Stimulated activated CD8-positive, alpha-beta memory T cell treated with anti-CD3 and anti-CD28 coated beads, Interleukin-12 subunit alpha, Interleukin-12 subunit beta, amount 100 ng/mL, for 4 hours (primary cell): ENCODE measurements around the gene CCDC136.

Experiments
- DNase-seq: peaks from one replicate; pipeline ENCODE4 v3.0.0-alpha.2; 2020; ENCODE audit warnings: low read depth

Gene CCDC136

DNA sequence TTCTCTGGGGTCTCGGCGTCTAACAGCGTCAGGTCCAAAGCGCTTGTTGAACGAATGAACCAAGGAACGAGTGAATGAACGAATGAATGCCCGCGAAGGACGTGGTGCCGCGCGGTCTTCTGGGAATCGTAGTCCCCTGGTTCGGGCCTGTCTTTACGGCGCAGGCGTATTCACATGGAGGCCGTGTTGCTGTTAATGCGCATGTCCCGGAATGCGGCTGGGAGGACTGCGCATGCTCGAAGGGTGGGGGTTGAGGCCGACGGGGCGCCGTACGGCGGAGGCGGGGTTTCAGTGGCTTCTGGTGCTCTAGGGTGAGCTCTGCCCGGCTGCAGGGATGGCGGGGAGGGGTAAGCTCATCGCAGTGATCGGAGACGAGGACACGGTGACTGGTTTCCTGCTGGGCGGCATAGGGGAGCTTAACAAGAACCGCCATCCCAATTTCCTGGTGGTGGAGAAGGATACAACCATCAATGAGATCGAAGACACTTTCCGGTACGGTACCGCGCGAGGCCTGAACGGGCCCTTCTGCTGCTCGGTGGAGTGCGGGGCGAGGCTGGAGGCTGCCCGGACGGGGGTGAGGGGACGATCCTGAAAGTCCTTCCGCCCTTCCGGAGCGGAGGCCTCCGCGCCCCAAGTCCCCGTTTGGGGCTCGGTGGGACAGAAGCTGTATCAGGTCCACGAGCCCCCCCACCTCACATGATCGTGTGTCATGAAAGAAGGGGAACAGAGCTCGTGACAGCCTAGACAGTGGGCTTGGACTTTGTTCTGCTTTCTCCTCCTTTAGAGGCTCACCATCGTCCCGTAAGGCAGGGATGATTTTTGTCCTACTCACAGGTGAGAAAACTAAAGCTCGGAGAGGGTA, 71.0 kb downstream of the CCDC136 start, which contains the start of gene ATP6V1F:
Gene ATP6V1F (plus strand): TSS at position 286 of the 862 bp plus-strand sequence. CDS start 49 bp downstream, at position 335.
- DNase-seq = peak; percentile 99

DNA sequence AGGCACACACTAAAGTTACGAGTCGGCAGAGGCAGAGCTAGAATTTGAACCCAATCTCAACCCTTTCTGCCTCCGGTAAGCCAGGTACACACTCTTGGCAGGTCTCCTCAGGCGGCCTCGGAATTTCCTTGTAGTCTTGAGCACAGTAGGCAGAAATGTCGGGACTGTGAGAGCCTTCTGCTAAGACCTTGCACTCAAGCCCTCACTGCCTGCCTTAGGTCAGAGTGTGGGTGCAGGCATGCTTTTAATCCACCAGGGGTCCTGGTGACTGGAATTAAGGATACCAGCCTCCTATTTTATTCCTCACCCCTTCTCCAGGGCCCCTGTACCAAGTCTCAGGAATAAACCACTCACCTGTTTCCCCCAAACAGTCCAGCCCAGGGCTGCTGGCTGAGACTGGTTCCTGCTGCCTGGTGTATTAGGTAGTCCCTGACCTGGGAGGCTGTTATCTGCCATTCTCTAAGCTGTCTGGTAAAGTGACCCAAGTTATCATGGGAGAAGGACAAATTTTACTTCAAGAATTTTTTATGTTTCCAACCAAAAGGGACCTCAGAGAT, 71.7 kb downstream of the CCDC136 start:
- DNase-seq = no peak

DNA sequence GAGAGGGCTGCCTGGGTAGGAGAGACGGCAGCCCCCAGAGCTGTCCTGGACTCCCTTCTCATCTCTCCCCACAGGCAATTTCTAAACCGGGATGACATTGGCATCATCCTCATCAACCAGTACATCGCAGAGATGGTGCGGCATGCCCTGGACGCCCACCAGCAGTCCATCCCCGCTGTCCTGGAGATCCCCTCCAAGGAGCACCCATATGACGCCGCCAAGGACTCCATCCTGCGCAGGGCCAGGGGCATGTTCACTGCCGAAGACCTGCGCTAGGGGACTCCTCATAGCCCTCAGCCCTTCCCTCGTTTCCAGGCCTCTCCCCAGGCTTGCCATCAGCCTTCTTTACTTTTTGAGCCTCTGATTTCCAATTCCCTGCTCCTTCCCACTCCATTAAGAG, 73.5 kb downstream of the CCDC136 start:
- no peak for DNase-seq

- no peak for DNase-seq
Measured at GRCh38 chr7:128865996-128866877, 74.5 kb downstream of the CCDC136 start.

DNA sequence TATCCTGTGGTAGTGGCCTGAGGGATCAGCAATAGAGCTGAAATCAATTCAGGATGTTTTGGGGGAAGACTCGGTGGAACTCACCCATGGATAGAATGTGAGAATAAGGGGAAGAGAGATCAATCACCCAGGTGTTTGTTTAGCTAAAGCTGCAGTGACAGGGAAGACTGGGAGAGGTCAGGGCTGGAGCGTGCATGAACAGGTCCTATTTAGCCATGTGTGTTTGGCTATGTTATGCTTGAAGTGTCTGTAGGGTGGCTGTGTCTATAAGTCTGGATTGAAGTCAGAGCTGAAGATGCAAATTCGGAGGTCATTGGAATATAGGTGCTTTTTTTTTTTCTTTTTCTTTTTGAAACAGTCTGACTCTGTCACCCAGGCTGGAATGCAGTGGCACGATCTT, 75.5 kb downstream of the CCDC136 start:
- DNase-seq = no peak

GRCh38 chr7:128867842-128868623, 76.3 kb downstream of the CCDC136 start:
- DNase-seq = no peak

DNA sequence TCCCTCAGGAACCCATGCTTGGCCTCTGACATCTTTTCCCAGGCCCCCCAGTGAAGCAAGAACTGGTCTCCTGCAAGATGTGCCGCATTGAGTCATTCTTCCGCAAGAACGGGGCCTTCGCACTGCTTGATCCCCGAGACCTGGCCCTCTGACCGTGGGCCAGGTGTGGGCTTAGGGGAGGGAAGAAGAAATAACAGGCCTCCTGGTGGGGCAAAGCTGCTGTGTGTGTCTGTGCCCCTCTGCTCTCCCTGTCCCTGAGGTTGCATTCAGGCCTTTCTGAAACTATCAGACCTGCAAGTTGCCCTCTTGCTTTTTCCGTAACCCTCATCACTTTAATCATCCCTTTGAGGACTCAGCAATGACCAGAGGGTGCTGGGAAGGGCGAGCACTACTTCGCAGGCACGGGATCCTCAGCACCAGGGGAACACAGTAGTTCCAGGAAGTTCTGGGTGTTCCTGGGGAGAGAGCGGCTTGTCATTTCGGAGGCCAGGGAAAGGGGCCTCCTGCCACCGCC, 76.9 kb downstream of the CCDC136 start:
- no peak for DNase-seq

- peak; percentile 27 for DNase-seq
Measured at GRCh38 chr7:128869138-128869943, 77.6 kb downstream of the CCDC136 start.

GRCh38 chr7:128869944-128870285, 78.1 kb downstream of the CCDC136 start:
- no peak for DNase-seq

DNA sequence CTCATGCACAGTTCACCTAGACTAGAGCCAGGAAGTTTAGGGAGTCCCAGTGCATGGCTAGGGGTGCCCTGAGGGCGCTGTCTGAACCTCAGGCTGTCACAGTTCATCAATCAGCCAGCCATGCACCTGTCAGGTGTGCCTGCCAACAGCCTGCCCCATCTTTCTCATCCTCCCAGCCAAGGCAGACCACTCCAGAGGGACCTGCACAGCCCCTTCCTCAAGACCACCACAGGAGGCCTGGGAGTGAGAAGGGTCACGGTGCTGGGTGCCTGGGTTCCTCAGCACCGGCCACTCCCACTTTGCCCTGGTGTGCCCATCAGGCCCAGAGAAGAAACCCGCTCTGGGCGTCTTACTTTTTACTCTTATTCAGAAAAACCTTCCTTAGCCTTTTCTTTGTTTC, 79.3 kb downstream of the CCDC136 start:
- DNase-seq = no peak
